Neural progenitor cell (in vitro differentiated cells): ENCODE measurements around the gene PHOX2B. TPM values are rescaled to one million over a fixed set of nuclear protein-coding genes. Genes with fewer than 3 reads are reported as not detected.
"Not testable (repeated sequence)": the region's sequence is repeated elsewhere in the genome, so short reads cannot be mapped to it uniquely, and the experiment has no call there.

Experiments
- DNase-seq: peaks from one replicate; pipeline ENCODE4 v3.0.0-alpha.2; 2016; ENCODE audit warnings: low spot score
- H2AFZ ChIP-seq: fragments of 200-600 bp; sonication (generic); replicated peaks from 2 replicates; pipeline ENCODE4 v1.6.1; 2016; ENCODE audit warnings: antibody characterized with exemption
- H3F3A ChIP-seq: fragments of 200-600 bp; sonication (generic); 2 replicates; pipeline ENCODE4 v1.6.1; 2016; ENCODE audit warnings: antibody characterized with exemption, low read depth
- H3K27ac ChIP-seq: fragments of 200-600 bp; sonication (generic); 2 replicates; pipeline ENCODE4 v1.5.1; 2016; ENCODE audit warnings: mild to moderate bottlenecking
- H3K27me3 ChIP-seq: fragments of 200-600 bp; sonication (generic); 2 replicates; pipeline ENCODE4 v1.6.1; 2016; ENCODE audit warnings: mild to moderate bottlenecking, moderate library complexity
- H3K36me3 ChIP-seq: fragments of 200-600 bp; sonication (generic); 2 replicates; pipeline ENCODE4 v1.5.1; 2016
- H3K4me1 ChIP-seq: fragments of 200-600 bp; sonication (generic); 2 replicates; pipeline ENCODE4 v1.6.1; 2016; ENCODE audit warnings: mixed run types
- H3K4me2 ChIP-seq: fragments of 200-600 bp; sonication (generic); 2 replicates; pipeline ENCODE4 v1.6.1; 2016
- H3K4me3 ChIP-seq: fragments of 200-600 bp; sonication (generic); 2 replicates; pipeline ENCODE4 v1.5.1; 2016
- H3K79me2 ChIP-seq: fragments of 200-600 bp; sonication (generic); 2 replicates; pipeline ENCODE4 v1.6.1; 2016; ENCODE audit warnings: low read depth
- H3K9ac ChIP-seq: fragments of 200-600 bp; sonication (generic); 2 replicates; pipeline ENCODE4 v1.6.1; 2016
- H3K9me3 ChIP-seq: fragments of 200-600 bp; sonication (generic); 2 replicates; pipeline ENCODE4 v1.5.1; 2016; ENCODE audit warnings: low read depth
- H4K20me1 ChIP-seq: fragments of 200-600 bp; sonication (generic); 2 replicates; pipeline ENCODE4 v1.6.1; 2016; ENCODE audit warnings: low read depth
- H3K27ac Mint-ChIP-seq: 3 replicates; pipeline ENCODE4 v1.8.0; 2021; ENCODE audit warnings: mixed read lengths
- H3K27me3 Mint-ChIP-seq: 2 replicates; pipeline ENCODE4 v1.8.0; 2022; ENCODE audit warnings: low read depth, mild to moderate bottlenecking, inconsistent platforms, moderate library complexity, mixed read lengths; ENCODE audit not compliant: insufficient read depth
- H3K36me3 Mint-ChIP-seq: 3 replicates; pipeline ENCODE4 v1.8.0; 2021; ENCODE audit warnings: mixed read lengths
- H3K4me1 Mint-ChIP-seq: 3 replicates; pipeline ENCODE4 v1.8.0; 2021; ENCODE audit warnings: mixed read lengths
- H3K4me3 Mint-ChIP-seq: 3 replicates; pipeline ENCODE4 v1.8.0; 2021; ENCODE audit warnings: mild to moderate bottlenecking, moderate library complexity, mixed read lengths
- H3K9me3 Mint-ChIP-seq: 3 replicates; pipeline ENCODE4 v1.8.0; 2020; ENCODE audit warnings: mixed read lengths
- EZH2 ChIP-seq: fragments of 200-600 bp; sonication (generic); IDR thresholded peaks from 2 replicates; pipeline ENCODE4 v1.6.1; 2017; ENCODE audit warnings: antibody characterized with exemption, mild to moderate bottlenecking, moderate library complexity
- EZH2phosphoT487 ChIP-seq: fragments of 200-600 bp; sonication (generic); IDR thresholded peaks from 2 replicates; pipeline ENCODE4 v1.6.1; 2017; ENCODE audit warnings: antibody characterized with exemption
- total RNA-seq: library from RNA; depleted of rRNA; stranded (reverse); fragments of >200 nt; gene quantifications from 2 replicates; pipeline ENCODE4 v1.2.3, GENCODE V29; 2015; ENCODE audit warnings: low replicate concordance
- TF ChIP-seq, protein P1 (sequence below): fragments of 200-600 bp; sonication (generic); IDR thresholded peaks from 2 replicates; pipeline ENCODE4 v1.5.1; 2017; ENCODE audit warnings: antibody characterized with exemption, mild to moderate bottlenecking

Gene PHOX2B
- total RNA-seq, 1 donor from 2014 or later: not detected

DNA sequence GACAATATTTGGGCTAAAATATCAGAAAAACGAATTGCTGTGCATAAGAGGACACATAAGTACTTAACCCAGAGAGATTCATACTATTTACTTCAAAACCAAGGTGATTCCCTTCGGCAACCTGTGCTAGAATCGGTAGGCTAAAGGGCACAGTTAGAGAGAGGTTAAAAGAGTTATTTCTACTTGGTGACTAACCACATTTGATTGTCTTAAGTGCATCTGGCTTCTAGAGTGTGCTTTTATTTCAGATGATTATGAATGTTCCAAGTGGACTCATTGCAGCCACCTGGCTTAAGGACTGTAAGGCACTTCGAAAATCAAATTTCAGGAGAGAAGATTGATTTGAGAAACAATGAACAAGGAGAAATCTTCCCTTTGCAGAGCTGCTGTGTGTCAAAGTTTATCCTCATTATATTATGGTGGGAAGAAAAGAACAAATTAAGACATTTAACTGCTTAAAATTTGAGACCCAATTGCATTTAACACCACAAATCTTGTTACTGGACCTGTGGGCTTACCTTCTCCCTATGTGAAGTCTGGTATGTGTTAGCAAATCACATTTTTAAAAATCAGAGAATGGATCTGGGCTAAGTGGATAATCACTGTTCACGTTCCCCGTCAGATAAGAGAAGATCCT lies 34.0 kb downstream of the PHOX2B start:
- Histone ChIP-seq H3K4me1 (no peaks in the 10 kb centered on the region), H3K9ac (no peak overlapping the region), H3K27me3 (peaks cover 49% of the 10 kb centered on the region), H4K20me1 (no peaks in the 10 kb centered on the region), H3K79me2 (no peaks in the 10 kb centered on the region), H3K4me3 (no peak overlapping the region), H3K27ac (no peak overlapping the region), H3K9me3 (no peaks in the 10 kb centered on the region), H3F3A (no peaks in the 10 kb centered on the region), H3K4me2 (no peak overlapping the region), H3K36me3 (no peaks in the 10 kb centered on the region), H2AFZ (no peak overlapping the region)
- TF ChIP-seq EZH2 (no peak), EZH2phosphoT487 (no peak)
- TF ChIP-seq, protein P1, sequence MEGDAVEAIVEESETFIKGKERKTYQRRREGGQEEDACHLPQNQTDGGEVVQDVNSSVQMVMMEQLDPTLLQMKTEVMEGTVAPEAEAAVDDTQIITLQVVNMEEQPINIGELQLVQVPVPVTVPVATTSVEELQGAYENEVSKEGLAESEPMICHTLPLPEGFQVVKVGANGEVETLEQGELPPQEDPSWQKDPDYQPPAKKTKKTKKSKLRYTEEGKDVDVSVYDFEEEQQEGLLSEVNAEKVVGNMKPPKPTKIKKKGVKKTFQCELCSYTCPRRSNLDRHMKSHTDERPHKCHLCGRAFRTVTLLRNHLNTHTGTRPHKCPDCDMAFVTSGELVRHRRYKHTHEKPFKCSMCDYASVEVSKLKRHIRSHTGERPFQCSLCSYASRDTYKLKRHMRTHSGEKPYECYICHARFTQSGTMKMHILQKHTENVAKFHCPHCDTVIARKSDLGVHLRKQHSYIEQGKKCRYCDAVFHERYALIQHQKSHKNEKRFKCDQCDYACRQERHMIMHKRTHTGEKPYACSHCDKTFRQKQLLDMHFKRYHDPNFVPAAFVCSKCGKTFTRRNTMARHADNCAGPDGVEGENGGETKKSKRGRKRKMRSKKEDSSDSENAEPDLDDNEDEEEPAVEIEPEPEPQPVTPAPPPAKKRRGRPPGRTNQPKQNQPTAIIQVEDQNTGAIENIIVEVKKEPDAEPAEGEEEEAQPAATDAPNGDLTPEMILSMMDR: no peak
- no peaks in the 10 kb centered on the region for H3K36me3 Mint-ChIP-seq
- no peak for DNase-seq
- H3K27ac Mint-ChIP-seq: no peak overlapping the region
- no peaks in the 10 kb centered on the region for H3K4me1 Mint-ChIP-seq
- H3K4me3 Mint-ChIP-seq: no peak overlapping the region
- H3K9me3 Mint-ChIP-seq: no peaks in the 10 kb centered on the region
- H3K27me3 Mint-ChIP-seq: peaks cover 3% of the 10 kb centered on the region

DNA sequence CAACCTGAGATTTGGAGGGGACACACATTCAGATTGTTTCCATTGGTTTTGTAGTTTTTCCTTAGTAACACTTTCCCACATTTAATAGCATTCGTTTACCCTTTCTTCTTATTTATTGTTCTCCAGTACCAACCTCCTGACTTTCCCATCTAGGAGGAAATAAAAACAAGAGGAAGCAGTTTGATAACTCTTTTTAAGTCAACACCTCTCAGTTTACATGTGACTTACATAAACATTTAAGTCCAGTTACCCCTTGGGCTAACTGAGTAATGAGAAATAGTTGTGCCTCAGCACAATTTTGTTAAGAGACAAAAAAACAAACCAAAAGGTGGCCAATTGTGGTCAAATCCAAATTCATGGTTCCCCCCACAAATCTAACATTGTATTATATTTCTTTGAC lies 34.8 kb downstream of the PHOX2B start:
- H3K9ac ChIP-seq: no peak overlapping the region
- no peaks in the 10 kb centered on the region for H3K79me2 ChIP-seq
- Mint-ChIP-seq H3K36me3 (no peaks in the 10 kb centered on the region), H3K9me3 (no peaks in the 10 kb centered on the region), H3K27ac (no peak overlapping the region), H3K4me1 (no peaks in the 10 kb centered on the region), H3K4me3 (no peak overlapping the region), H3K27me3 (peaks cover 3% of the 10 kb centered on the region)
- no peak for TF ChIP-seq EZH2
- TF ChIP-seq EZH2phosphoT487: no peak
- TF ChIP-seq, protein P1: no peak
- no peaks in the 10 kb centered on the region for H3K4me1 ChIP-seq
- H3K36me3 ChIP-seq: no peaks in the 10 kb centered on the region
- no peak overlapping the region for H3K4me3 ChIP-seq
- H3K4me2 ChIP-seq: no peak overlapping the region
- no peak for DNase-seq
- H3F3A ChIP-seq: no peaks in the 10 kb centered on the region
- H2AFZ ChIP-seq: no peak overlapping the region
- H3K27me3 ChIP-seq: peaks cover 45% of the 10 kb centered on the region
- no peak overlapping the region for H3K27ac ChIP-seq
- no peaks in the 10 kb centered on the region for H4K20me1 ChIP-seq
- no peaks in the 10 kb centered on the region for H3K9me3 ChIP-seq

DNA sequence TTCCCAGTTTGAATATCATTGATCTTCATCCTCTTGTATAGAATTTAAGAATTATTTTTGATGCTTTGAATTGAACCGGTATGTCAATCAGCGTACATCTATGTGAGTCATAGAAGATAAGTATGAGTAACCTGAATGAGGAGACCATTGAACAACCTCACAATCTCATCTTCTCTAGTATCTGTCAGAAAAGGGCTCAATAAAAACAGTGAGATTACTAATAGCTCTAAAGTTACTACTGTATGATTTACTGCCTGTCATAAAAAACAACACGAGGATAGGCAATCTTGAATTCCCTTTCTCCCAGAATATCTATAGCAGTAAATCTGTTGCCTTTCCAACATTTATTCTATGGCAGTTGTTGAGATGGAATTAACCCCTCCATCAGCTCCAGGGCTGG lies 36.1 kb downstream of the PHOX2B start:
- H3K9ac ChIP-seq: no peak overlapping the region
- H3K4me3 ChIP-seq: no peak overlapping the region
- H3F3A ChIP-seq: no peaks in the 10 kb centered on the region
- no peaks in the 10 kb centered on the region for H3K36me3 ChIP-seq
- H3K27me3 Mint-ChIP-seq: peaks cover 3% of the 10 kb centered on the region
- no peaks in the 10 kb centered on the region for H3K9me3 ChIP-seq
- H3K27ac Mint-ChIP-seq: no peak overlapping the region
- no peak overlapping the region for H2AFZ ChIP-seq
- no peak for TF ChIP-seq EZH2phosphoT487
- no peak for TF ChIP-seq EZH2
- TF ChIP-seq, protein P1: no peak
- H3K4me1 ChIP-seq: no peaks in the 10 kb centered on the region
- no peak overlapping the region for H3K27ac ChIP-seq
- no peak overlapping the region for H3K4me2 ChIP-seq
- no peak for DNase-seq
- no peaks in the 10 kb centered on the region for H3K4me1 Mint-ChIP-seq
- no peaks in the 10 kb centered on the region for H3K36me3 Mint-ChIP-seq
- H3K4me3 Mint-ChIP-seq: no peak overlapping the region
- peaks cover 47% of the 10 kb centered on the region for H3K27me3 ChIP-seq
- H3K9me3 Mint-ChIP-seq: no peaks in the 10 kb centered on the region
- no peaks in the 10 kb centered on the region for H3K79me2 ChIP-seq
- H4K20me1 ChIP-seq: no peaks in the 10 kb centered on the region

DNA sequence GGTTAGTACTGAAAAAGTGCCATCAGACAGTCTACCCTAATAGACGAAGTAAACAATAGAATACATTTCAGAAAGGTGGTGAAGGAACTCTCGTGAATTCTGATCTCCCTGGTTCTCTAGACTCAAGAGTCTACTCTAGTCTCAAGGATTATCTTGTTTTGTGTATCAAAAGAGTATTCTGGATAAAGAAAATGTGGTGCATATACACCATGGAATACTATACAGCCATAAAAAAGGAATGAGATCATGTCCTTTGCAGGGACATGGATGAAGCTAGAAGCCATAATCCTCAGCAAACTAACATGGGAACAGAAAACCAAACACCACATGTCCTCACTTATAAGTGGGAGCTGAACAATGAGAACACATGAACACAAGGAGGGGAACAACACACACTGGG lies 36.9 kb downstream of the PHOX2B start:
- H3K27ac Mint-ChIP-seq, H4K20me1 ChIP-seq, H3K79me2 ChIP-seq, H3K27ac ChIP-seq, H3F3A ChIP-seq, H3K36me3 Mint-ChIP-seq, H3K9me3 ChIP-seq, H3K36me3 ChIP-seq, DNase-seq, H2AFZ ChIP-seq, H3K4me3 ChIP-seq, H3K27me3 Mint-ChIP-seq, H3K9me3 Mint-ChIP-seq, H3K4me1 Mint-ChIP-seq, H3K4me1 ChIP-seq, H3K4me3 Mint-ChIP-seq, H3K4me2 ChIP-seq, H3K9ac ChIP-seq: not testable (repeated sequence)
- H3K27me3 ChIP-seq: peaks cover 47% of the 10 kb centered on the region
